ENCODE data around the gene NDUFAF7. TPM values are rescaled to one million over a fixed set of nuclear protein-coding genes. Genes with fewer than 3 reads are reported as not detected.

Gene NDUFAF7
- total and polyA plus RNA-seq, 9 of the 15 experiments (the other 6 are each of a cell fraction or from before 2014, with no cell fraction given) = 14.9 to 41.6 (median 23.9) TPM

GRCh38 chr2:37276291-37276690 is 44.8 kb downstream of the NDUFAF7 start:
- Histone ChIP-seq H3K36me3 (ENCODE audit: control insufficient read depth, insufficient read depth, low read length) (peaks cover 61% of the 10 kb centered on the region), H3K4me1 (replicated peaks in 1 of 2; ENCODE audit: control insufficient read depth in 2 of 2, insufficient read depth in 2 of 2, low read length in 2 of 2) (no peaks in the 10 kb centered on the region), H4K20me1 (replicated peaks; ENCODE audit: control insufficient read depth, insufficient read depth, low read length) (no peaks in the 10 kb centered on the region), H3K27me3 (ENCODE audit: control insufficient read depth in 2 of 2, insufficient read depth in 2 of 2, low read length in 2 of 2) (no peaks in the 10 kb centered on the region), H3K9me1 (ENCODE audit: control insufficient read depth, insufficient read depth, low read length) (no peaks in the 10 kb centered on the region), H3K9me3 (replicated peaks; ENCODE audit: control insufficient read depth, insufficient read depth, low read depth, low read length) (no peaks in the 10 kb centered on the region), H3K4me3 (no peak overlapping the region), H3K9ac (ENCODE audit: insufficient read depth in 1 of 2, low read depth in 2 of 2, low read length in 2 of 2) (no peak overlapping the region), H3K4me2 (ENCODE audit: insufficient read depth, low read length) (no peak overlapping the region), H3K27ac (ENCODE audit: extremely low read depth, low read depth, low read length) (no peak overlapping the region), H3K79me2 (ENCODE audit: control insufficient read depth, insufficient read depth, low read length) (no peaks in the 10 kb centered on the region), H2AFZ (ENCODE audit: low read depth, low read length) (no peak overlapping the region)
- ATAC-seq (no peak), DNase-seq (ENCODE audit: extremely low read depth in 1 of 4, low spot score in 3 of 4) (no peak), FAIRE-seq (no peak)
- BruUV-seq (replicated peaks) = no TSS peak
- CTCF ChIA-PET (ENCODE audit: low intra/inter-chr PET ratio) = no interaction called here
- in situ Hi-C loops (cut with MboI) (no loop called here), intact Hi-C loops (cut with micrococcal nuclease) (no loop called here)
- POLR2A ChIA-PET = no interaction called here
- TF ChIP-seq ZBTB2 (IDR thresholded peaks at IDR 0.05) = no peak
- TF ChIP-seq PHF21A (IDR thresholded peaks at IDR 0.05; ENCODE audit: borderline replicate concordance, low read depth) = no peak
- no peak for TF ChIP-seq KAT2B (IDR thresholded peaks at IDR 0.05; ENCODE audit: low read depth, low read length)
- no peak for TF ChIP-seq TAF15 (IDR thresholded peaks at IDR 0.05; ENCODE audit: low read depth, low read length)
- TF ChIP-seq FUS (optimal IDR thresholded peaks at IDR 0.05; ENCODE audit: low read depth, low read length) = no peak
- TF ChIP-seq NR0B1 (IDR thresholded peaks at IDR 0.05; ENCODE audit: partially characterized antibody) = no peak
- no peak for TF ChIP-seq ZNF436 (CRISPR knock-in tag; IDR thresholded peaks at IDR 0.05)
- TF ChIP-seq POLR2H (tag; IDR thresholded peaks at IDR 0.05; ENCODE audit: low read depth) = no peak
- TF ChIP-seq ZBTB43 (CRISPR knock-in tag; IDR thresholded peaks at IDR 0.05) = no peak
- no peak for TF ChIP-seq TRIM28 (IDR thresholded peaks at IDR 0.05)
- TF ChIP-seq MECOM (CRISPR knock-in tag; IDR thresholded peaks at IDR 0.05) = no peak
- TF ChIP-seq ZKSCAN8 (CRISPR knock-in tag; IDR thresholded peaks at IDR 0.05) = no peak
- no peak for TF ChIP-seq GTF2A2 (tag; IDR thresholded peaks at IDR 0.05)
- TF ChIP-seq ID3 (CRISPR knock-in tag; IDR thresholded peaks at IDR 0.05) = no peak
- TF ChIP-seq ID3 (tag; IDR thresholded peaks at IDR 0.05) = no peak
- TF ChIP-seq MAZ (CRISPR knock-in tag; conservative IDR thresholded peaks at IDR 0.05 in 1 of 2, IDR thresholded peaks at IDR 0.05 in 1 of 2) = no peak
- no peak for TF ChIP-seq ZNF121 (CRISPR knock-in tag; conservative IDR thresholded peaks at IDR 0.05)
- no peak for TF ChIP-seq NR2F6 (CRISPR knock-in tag; IDR thresholded peaks at IDR 0.05)
- TF ChIP-seq HCFC1 (IDR thresholded peaks at IDR 0.05; ENCODE audit: low read depth, low read length) = no peak
- WGBS (ENCODE audit: insufficient coverage, low coverage, missing lambda C conversion rate) = 94% methylated on average over 2 of the region's 2 CpGs

Measured in K562 (cell line).